HL-60 (cell line): Measurements from ENCODE around the gene DGCR8.
A peak's percentile ranks its signal among the peaks of the same experiment; 100 is the strongest.

ENCODE experiments used
- DNase-seq, 2 experiments: peaks; one replicate each; pipeline ENCODE4 v3.0.0-alpha.2; 2010 to 2020; ENCODE audit warnings: low read depth in 1 of 2, low spot score in 1 of 2
- H3K27ac ChIP-seq: fragments of 250-450 bp; sonication (Bioruptor Pico); replicated peaks from 2 replicates; pipeline ENCODE4 v1.5.1; 2020; ENCODE audit warnings: mild to moderate bottlenecking, moderate library complexity
- H3K27me3 ChIP-seq: fragments of 250-450 bp; sonication (Bioruptor Pico); 2 replicates; pipeline ENCODE4 v1.5.1; 2021; ENCODE audit warnings: mild to moderate bottlenecking, moderate library complexity; ENCODE audit not compliant: insufficient read depth, poor library complexity, severe bottlenecking
- H3K4me3 ChIP-seq: replicated peaks from 2 replicates; pipeline ENCODE4 v1.5.1; 2011; ENCODE audit warnings: mild to moderate bottlenecking, control low read depth, low read length; ENCODE audit not compliant: insufficient read depth
- CTCF ChIP-seq: IDR thresholded peaks from one replicate; pipeline ENCODE4 v1.5.1; 2011; ENCODE audit warnings: low read length, control low read depth, inconsistent platforms; ENCODE audit not compliant: insufficient read depth
- GABPA ChIP-seq: IDR thresholded peaks from 2 replicates; pipeline ENCODE4 v1.6.1; 2012; ENCODE audit warnings: low read depth
- POLR2AphosphoS5 ChIP-seq: IDR thresholded peaks from 2 replicates; pipeline ENCODE4 v1.6.1; 2012; ENCODE audit warnings: low read depth
- REST ChIP-seq: IDR thresholded peaks from 2 replicates; pipeline ENCODE4 v1.6.1; 2012; ENCODE audit warnings: low read depth; ENCODE audit not compliant: insufficient replicate concordance
- SPI1 ChIP-seq: IDR thresholded peaks from 2 replicates; pipeline ENCODE4 v1.6.1; 2012; ENCODE audit warnings: low read depth, mild to moderate bottlenecking, borderline replicate concordance

The DGCR8 gene

GRCh38 chr22:20117633-20118299, 37.7 kb downstream of the DGCR8 start:
- peak overlapping the region; percentile 90 for H3K27ac ChIP-seq
- peak overlapping the region; percentile 64 for H3K4me3 ChIP-seq
- DNase-seq = peak; percentile 21 to 52
- H3K27me3 ChIP-seq = no peaks in the 10 kb centered on the region
- TF ChIP-seq CTCF (no peak), SPI1 (no peak), REST (no peak), POLR2AphosphoS5 (no peak), GABPA (no peak)

- DNase-seq = no peak
- 0 out of 2 replicates have a peak, but pooled peaks have one; percentile 19 for TF ChIP-seq POLR2AphosphoS5
- TF ChIP-seq SPI1 = no peak
- Histone ChIP-seq H3K27ac (peak overlapping the region; percentile 90), H3K4me3 (peak overlapping the region; percentile 64), H3K27me3 (no peaks in the 10 kb centered on the region)
Measured at GRCh38 chr22:20118300-20119020, 38.4 kb downstream of the DGCR8 start.

- no peak for DNase-seq
- H3K4me3 ChIP-seq = no peak overlapping the region
- no peaks in the 10 kb centered on the region for H3K27me3 ChIP-seq
- no peak overlapping the region for H3K27ac ChIP-seq
- TF ChIP-seq CTCF (no peak), POLR2AphosphoS5 (peak; percentile 32)
Measured at GRCh38 chr22:20121856-20122415, 41.9 kb downstream of the DGCR8 start.

GRCh38 chr22:20123366-20124082, 43.5 kb downstream of the DGCR8 start:
- no peak for TF ChIP-seq SPI1
- no peak for TF ChIP-seq POLR2AphosphoS5
- no peak for TF ChIP-seq CTCF
- TF ChIP-seq REST = no peak
- TF ChIP-seq GABPA = no peak
- Histone ChIP-seq H3K27ac (no peak overlapping the region), H3K27me3 (no peaks in the 10 kb centered on the region), H3K4me3 (no peak overlapping the region)
- no peak for DNase-seq
